NCI-H2196 treated with DMSO at 0.1 percent for 48 hours (cell line): ENCODE data around the gene TMEM117.

Source experiments
- DNase-seq: peaks from one replicate; lab custom pipeline; 2025; ENCODE audit not compliant: unreplicated experiment; lab: John Stamatoyannopoulos, UW

The TMEM117 gene

DNA sequence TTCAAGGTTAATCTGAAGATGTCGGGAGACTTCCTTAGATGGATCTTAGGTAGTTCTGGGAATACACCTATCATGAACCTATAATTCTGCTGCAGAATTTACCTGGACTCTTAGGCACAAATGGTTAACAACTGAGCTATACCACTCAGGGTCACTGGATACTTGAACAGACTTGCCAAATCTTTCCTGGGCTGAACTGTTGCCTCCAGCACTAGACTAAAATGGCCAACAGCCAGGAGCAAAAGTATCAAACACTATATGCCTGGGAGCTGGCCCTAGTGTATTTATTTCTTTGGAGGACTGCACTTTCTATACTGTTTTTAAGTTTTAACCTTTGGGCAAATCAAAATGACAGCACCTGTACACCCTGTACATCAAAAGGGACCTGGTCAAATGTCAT, 252.8 kb downstream of the TMEM117 start:
- no peak for DNase-seq

- DNase-seq = no peak
These were observed 256.2 kb downstream of the TMEM117 start for GRCh38 chr12:44091948-44092606.

DNA sequence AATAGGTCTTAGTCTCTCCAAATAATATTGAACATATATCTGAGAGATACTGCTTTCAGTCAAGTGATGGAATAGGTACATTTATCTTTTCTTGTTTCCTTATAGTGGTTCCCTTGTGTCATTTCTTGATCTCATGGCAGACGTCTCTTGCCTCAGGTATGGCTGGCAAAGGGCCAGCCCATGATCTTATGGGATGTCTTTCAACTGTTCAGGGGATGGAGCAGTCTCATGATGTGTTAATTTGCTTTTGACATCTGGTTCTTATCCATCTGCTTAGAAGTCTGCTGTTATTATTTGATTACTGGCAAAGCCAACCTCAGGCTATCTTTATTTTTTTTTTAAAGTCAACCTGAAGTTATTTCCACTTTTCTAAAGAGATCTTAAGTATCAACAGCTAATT, 262.9 kb downstream of the TMEM117 start:
- DNase-seq = no peak

GRCh38 chr12:44099486-44099885, 263.6 kb downstream of the TMEM117 start:
- no peak for DNase-seq

DNA sequence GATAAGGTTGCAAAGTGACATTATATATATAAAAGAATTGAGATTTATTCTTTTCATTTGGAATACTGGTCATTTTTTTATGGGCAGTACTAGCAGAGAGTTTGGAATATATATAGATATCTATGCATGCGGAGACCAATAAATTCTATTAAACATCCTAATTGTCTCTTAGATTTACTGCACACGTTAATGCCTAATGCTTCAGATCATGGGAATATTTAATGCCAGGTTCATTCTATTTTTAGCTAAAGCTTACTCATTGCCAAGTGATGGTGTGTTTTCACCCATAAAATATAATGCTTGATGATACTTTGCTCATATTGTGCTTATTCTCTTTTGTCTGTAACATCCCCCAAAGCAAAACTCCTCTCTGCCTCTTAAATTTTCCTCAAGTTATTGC, 264.4 kb downstream of the TMEM117 start:
- no peak for DNase-seq

GRCh38 chr12:44101475-44101874, 265.6 kb downstream of the TMEM117 start:
- DNase-seq = no peak

- DNase-seq = no peak
These were observed 279.0 kb downstream of the TMEM117 start for GRCh38 chr12:44114906-44115305.

- no peak for DNase-seq
These were observed 281.5 kb downstream of the TMEM117 start for GRCh38 chr12:44117337-44117736.

DNA sequence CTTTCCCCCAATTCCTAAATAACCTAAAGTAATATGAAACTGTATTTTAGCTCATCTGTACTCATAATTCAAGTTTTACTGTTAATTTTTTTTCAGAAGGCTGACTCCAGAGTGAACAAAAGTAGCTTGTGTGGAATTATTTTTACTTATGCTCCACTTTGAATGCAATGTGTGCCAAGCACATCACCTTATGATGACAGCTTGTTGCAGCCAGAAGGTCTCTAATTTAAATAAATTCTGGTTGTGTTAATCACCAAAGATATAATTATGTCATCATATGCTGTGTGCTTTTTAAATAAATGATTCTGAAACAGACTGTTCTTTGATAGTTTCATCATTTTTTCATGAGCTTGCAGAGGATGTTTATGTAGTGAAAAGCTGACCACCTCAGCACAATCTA, 283.1 kb downstream of the TMEM117 start:
- DNase-seq = no peak

GRCh38 chr12:44126806-44127205, 290.9 kb downstream of the TMEM117 start:
- DNase-seq = no peak

GRCh38 chr12:44127966-44128710, 292.3 kb downstream of the TMEM117 start:
- no peak for DNase-seq

DNA sequence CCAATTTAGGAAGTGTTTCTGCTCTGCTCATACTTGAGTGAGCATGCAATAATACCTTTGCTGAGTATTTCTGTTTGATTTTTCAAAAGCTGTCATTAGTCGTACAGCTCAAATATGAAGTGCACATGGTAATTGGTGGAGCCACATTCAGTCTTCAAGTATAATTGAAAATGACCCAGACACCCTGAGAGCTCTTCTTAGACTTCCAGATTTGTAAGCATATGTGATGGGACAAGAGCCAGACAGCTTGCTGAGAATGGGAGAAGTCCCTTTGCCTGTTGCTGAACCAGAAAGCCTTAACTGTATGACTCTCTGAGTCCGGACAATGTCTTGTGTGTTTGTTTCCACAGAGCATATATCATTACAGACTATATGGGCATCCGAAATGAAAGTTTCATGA, 307.3 kb downstream of the TMEM117 start:
- no peak for DNase-seq

GRCh38 chr12:44148936-44149335, 313.1 kb downstream of the TMEM117 start:
- no peak for DNase-seq

- no peak for DNase-seq
These were observed 318.2 kb downstream of the TMEM117 start for GRCh38 chr12:44154128-44154527.

DNA sequence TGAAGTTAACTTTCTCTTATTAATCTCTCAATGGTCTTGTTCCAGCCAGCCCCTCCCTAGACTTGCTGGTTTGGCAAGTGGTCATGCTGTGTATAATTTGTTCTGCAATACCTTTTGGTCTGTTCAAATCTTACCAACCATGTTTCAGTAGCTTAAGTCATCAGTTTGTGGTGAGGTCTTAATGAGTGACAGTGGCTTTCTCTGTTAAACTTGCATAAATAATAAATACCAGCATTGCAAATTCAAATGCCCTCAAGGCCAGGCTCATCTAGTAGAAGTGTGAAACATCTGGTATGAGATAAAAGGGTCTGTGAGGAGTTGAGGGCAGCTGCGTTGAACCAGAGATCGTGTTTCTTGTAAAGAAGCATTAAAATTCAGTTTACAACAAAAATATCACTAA, 319.5 kb downstream of the TMEM117 start:
- no peak for DNase-seq

DNA sequence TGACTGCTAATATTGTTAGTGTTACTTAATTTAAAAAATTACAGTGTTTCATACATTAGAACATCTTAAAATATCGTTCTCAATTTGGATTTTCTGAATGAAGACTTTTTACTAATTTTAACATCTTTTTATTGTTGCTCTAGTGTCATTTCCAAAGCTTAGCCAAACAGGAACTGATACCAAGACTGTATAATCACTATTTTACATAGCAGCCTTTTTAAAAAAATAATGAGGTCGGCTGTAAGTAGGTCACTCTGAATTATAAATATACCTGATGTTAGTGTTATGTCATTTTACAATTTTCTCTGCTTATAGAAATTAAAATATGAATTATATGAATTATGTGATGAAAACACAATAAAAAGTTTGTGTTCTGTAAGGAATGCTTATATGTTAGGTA, 321.5 kb downstream of the TMEM117 start:
- no peak for DNase-seq

DNA sequence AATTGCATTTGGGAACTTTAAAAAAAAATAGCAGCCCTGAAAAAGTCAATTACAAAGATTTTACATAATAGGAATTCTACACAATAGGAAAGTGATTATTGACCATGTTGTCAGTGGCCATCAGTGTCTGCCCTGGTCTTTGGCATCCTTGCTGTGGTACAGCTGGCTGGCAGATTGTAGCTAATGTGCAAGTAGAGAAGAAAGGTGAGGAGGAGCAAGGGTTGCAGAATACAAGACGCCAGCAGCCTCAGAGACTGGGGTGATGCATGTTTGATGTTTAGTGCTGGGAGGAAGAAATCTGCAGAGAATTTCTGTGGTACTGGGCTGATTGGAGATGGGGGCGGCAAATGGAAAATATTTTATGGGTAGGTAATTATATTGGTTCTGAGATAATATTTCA, 322.9 kb downstream of the TMEM117 start:
- no peak for DNase-seq

DNA sequence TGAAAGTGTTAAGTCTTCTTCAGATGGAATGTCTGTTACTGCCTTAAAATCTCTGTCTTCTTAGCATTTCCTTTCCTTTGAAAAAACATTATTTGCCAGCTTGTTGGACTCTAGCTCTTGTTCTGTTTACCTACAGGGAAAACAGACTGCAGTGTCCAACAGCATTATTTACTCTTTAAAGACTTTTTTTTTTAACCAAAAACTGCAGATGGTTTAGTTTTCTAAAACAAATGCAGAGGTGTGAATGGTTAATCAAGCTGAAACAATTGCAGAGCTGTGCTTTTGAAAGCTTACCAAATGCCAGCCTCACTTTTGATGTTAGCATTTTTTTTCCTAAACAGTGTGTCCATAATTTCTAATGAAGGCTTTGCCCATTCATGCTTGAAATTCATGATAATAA, 323.3 kb downstream of the TMEM117 start:
- DNase-seq = no peak

- no peak for DNase-seq
These were observed 324.0 kb downstream of the TMEM117 start for GRCh38 chr12:44159862-44160261.

DNA sequence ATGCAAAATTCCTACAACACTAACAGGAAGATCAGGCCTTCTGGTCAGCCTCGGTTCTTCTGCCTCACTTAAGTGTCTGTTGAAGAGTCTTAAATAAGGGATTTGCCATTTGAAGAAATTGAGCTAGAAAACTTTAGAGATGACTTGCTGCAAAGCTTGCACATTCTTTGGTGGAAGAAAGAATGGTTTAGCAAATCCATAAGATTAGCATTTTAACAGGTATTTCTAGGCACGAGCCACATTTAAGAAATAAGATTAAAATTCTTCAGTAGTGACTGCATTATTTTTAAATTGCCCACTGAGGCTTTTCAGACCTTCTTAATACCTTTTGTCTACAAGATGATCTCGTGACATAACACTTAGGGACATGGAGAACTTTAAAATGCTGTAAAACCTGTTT, 327.1 kb downstream of the TMEM117 start:
- no peak for DNase-seq

DNA sequence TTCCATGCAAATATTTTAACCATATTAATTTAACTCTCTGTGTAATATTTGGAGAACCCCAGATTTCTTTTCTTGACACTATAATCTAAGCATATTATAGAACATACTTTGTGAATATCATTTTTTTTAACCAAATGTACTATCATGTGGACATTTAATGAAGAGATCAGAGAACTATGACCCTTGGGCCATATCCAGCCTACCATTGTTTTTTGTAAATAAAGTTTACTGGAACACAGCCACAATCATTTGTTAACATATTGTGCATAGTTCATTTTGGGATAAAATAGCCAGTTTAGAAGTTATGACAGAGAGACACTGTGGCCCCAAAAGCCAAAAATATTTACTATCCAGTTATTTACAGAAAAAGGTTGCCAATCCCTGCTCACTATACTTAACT, 338.2 kb downstream of the TMEM117 start:
- DNase-seq = no peak

- DNase-seq = no peak
These were observed 348.8 kb downstream of the TMEM117 start for GRCh38 chr12:44184499-44185206.
